Adrenal gland (tissue), 5 donors: ENCODE measurements around the gene LRRC8D.

ENCODE experiments used
- CTCF ChIP-seq, 6 experiments: fragments of 450-650 bp in 4 of 6; fragments of 200-600 bp in 2 of 6; sonication (generic) in 1 of 6; IDR thresholded peaks; 1 replicate in 5 of 6; 2 replicates in 1 of 6; pipeline versions ENCODE4 v1.5.1 to v1.8.0; 2016 to 2021; ENCODE audit warnings: antibody characterized with exemption in 6 of 6, mild to moderate bottlenecking in 2 of 6, moderate library complexity in 1 of 6
- POLR2A ChIP-seq, 2 donors: fragments of 450-650 bp; IDR thresholded peaks; one replicate each; pipeline ENCODE4 v1.6.1; 2017; ENCODE audit warnings: antibody characterized with exemption in 2 of 2, mild to moderate bottlenecking in 2 of 2, moderate library complexity in 1 of 2
- donor health status: DM: no; HTN: no; CAD: no.

- TF ChIP-seq CTCF (IDR thresholded peaks at IDR 0.05) (no peak), POLR2A (IDR thresholded peaks at IDR 0.05) (no peak)
Observed at GRCh38 chr1:89847191-89847729, 26.4 kb downstream of the LRRC8D start.
